ENCODE data around the gene APOE.

The APOE gene

DNA sequence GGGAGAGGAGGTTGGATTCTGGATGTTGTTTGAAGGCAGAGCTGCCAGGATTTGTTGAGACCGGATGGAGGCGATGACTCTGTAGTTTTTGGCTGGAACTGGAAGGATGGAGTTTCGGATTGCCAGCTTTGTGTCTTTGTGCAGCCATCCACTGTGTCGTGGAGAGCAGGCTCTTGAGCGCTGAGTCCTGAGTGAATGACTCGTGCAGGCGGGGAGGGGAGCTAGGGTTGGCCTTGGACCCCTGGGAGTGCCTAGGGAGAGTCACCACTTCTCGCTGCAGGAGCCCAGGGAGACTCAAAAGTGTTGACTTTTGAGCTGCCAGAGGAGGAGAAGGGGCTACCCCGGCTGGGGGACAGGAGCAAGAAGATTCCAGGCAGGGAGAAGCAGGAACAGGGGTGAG, 10.7 kb upstream of the APOE start:
- no peak for TF ChIP-seq ZNF8 (CRISPR knock-in tag; IDR thresholded peaks at IDR 0.05)

DNA sequence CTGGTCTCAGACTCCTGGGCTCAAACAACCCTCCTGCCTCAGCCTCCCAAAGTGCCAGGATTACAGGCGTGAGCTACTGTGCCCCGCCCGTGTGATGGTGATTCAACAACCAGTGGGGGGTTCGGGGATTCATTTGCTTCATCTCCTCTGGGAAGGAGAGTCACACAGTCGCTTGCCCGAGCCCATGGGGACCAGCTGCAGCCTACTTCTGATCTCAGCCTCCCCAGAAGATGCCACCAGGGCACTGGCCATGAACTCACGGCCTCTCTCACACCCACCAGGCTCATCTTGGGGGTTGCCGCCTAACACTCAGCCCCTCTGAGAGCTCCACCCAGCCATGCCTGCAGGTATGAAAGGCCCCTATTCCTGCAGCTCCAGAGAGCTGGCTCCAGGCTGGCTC, 7.8 kb upstream of the APOE start:
- no peak for TF ChIP-seq ZNF8 (CRISPR knock-in tag; IDR thresholded peaks at IDR 0.05)
- no peak for TF ChIP-seq ZFP30 (CRISPR knock-in tag; IDR thresholded peaks at IDR 0.05)
- ATAC-seq, result no peak

More for the DNA sequence above, 10.7 kb upstream of the APOE start:
- ATAC-seq, result no peak

DNA sequence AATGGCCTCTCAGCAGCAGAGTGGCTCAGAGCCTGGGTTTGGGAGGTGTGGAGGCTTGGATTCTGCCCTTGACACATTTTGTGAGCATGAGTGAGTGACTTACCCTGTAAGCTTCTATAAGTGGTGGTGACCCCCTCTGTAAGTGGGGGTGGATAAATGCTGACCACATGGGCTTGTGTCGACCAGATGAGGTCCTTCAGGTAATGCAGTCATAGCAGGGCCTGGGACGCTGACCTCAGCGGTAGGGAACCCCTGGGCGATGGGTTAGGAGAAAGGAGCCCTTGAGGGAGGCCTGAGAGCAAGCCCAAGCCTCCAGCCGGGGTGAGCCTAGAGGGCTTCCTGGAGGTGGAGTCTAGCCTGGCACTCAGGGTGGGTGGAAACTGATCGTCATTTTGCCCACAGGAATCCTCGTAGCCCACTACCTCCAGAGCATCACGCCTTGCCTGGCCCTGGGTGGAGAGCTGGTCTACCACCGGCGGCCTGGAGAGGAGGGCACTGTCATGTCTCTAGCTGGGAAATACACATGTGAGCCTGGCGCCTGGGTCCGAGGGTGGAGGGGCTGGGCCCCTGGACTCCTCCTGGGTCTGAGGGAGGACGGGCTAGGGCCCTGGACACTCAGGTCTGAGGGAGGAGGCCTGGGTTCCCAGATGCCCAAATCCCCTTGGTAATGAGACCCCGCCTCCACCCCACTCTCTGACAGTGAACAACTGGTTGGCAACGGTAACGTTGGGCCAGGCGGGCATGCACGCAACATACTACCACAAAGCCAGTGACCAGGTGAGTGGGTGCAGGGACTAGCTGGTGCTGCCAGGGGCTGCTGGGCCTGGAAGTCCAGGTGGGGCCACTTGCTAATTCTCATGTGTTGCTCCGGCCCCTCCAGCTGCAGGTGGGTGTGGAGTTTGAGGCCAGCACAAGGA, 5.0 kb upstream of the APOE start:
- ATAC-seq, result no peak
- no peak for TF ChIP-seq TCF4 (CRISPR knock-in tag; IDR thresholded peaks at IDR 0.05; ENCODE audit: borderline replicate concordance)
- no peak for TF ChIP-seq OSR1 (CRISPR knock-in tag; IDR thresholded peaks at IDR 0.05)
- TF ChIP-seq, protein P1, sequence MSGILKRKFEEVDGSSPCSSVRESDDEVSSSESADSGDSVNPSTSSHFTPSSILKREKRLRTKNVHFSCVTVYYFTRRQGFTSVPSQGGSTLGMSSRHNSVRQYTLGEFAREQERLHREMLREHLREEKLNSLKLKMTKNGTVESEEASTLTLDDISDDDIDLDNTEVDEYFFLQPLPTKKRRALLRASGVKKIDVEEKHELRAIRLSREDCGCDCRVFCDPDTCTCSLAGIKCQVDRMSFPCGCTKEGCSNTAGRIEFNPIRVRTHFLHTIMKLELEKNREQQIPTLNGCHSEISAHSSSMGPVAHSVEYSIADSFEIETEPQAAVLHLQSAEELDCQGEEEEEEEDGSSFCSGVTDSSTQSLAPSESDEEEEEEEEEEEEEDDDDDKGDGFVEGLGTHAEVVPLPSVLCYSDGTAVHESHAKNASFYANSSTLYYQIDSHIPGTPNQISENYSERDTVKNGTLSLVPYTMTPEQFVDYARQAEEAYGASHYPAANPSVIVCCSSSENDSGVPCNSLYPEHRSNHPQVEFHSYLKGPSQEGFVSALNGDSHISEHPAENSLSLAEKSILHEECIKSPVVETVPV (CRISPR knock-in tag; IDR thresholded peaks at IDR 0.05), result no peak
- TF ChIP-seq GLIS3 (CRISPR knock-in tag; IDR thresholded peaks at IDR 0.05), result no peak

DNA sequence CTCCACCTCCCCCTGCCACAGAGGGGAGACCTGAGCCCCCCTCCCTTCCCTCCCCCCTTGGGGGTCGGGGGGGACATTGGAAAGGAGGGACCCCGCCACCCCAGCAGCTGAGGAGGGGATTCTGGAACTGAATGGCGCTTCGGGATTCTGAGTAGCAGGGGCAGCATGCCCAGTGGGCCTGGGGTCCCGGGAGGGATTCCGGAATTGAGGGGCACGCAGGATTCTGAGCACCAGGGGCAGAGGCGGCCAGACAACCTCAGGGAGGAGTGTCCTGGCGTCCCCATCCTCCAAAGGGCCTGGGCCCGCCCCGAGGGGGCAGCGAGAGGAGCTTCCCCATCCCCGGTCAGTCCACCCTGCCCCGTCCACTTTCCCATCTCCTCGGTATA, 2.4 kb upstream of the APOE start:
- TF ChIP-seq, protein P2, sequence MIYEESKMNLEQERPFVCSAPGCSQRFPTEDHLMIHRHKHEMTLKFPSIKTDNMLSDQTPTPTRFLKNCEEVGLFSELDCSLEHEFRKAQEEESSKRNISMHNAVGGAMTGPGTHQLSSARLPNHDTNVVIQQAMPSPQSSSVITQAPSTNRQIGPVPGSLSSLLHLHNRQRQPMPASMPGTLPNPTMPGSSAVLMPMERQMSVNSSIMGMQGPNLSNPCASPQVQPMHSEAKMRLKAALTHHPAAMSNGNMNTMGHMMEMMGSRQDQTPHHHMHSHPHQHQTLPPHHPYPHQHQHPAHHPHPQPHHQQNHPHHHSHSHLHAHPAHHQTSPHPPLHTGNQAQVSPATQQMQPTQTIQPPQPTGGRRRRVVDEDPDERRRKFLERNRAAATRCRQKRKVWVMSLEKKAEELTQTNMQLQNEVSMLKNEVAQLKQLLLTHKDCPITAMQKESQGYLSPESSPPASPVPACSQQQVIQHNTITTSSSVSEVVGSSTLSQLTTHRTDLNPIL (CRISPR knock-in tag; IDR thresholded peaks at IDR 0.05; ENCODE audit: low read depth), result no peak
- TF ChIP-seq, protein P3, sequence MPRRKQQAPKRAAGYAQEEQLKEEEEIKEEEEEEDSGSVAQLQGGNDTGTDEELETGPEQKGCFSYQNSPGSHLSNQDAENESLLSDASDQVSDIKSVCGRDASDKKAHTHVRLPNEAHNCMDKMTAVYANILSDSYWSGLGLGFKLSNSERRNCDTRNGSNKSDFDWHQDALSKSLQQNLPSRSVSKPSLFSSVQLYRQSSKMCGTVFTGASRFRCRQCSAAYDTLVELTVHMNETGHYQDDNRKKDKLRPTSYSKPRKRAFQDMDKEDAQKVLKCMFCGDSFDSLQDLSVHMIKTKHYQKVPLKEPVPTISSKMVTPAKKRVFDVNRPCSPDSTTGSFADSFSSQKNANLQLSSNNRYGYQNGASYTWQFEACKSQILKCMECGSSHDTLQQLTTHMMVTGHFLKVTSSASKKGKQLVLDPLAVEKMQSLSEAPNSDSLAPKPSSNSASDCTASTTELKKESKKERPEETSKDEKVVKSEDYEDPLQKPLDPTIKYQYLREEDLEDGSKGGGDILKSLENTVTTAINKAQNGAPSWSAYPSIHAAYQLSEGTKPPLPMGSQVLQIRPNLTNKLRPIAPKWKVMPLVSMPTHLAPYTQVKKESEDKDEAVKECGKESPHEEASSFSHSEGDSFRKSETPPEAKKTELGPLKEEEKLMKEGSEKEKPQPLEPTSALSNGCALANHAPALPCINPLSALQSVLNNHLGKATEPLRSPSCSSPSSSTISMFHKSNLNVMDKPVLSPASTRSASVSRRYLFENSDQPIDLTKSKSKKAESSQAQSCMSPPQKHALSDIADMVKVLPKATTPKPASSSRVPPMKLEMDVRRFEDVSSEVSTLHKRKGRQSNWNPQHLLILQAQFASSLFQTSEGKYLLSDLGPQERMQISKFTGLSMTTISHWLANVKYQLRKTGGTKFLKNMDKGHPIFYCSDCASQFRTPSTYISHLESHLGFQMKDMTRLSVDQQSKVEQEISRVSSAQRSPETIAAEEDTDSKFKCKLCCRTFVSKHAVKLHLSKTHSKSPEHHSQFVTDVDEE (CRISPR knock-in tag; IDR thresholded peaks at IDR 0.05), result no peak
- TF ChIP-seq SNAI2 (CRISPR knock-in tag; IDR thresholded peaks at IDR 0.05) (no peak), ZNF8 (CRISPR knock-in tag; IDR thresholded peaks at IDR 0.05) (no peak), PPARA (CRISPR knock-in tag; IDR thresholded peaks at IDR 0.05; ENCODE audit: borderline replicate concordance) (no peak), ZC3H10 (CRISPR knock-in tag; IDR thresholded peaks at IDR 0.05) (no peak), ARNTL (CRISPR knock-in tag; IDR thresholded peaks at IDR 0.05; ENCODE audit: borderline replicate concordance, low read depth) (no peak), ISL1 (CRISPR knock-in tag; IDR thresholded peaks at IDR 0.05) (no peak), TCF4 (CRISPR knock-in tag; IDR thresholded peaks at IDR 0.05; ENCODE audit: borderline replicate concordance) (no peak), ZNF70 (CRISPR knock-in tag; IDR thresholded peaks at IDR 0.05) (no peak), OSR1 (CRISPR knock-in tag; IDR thresholded peaks at IDR 0.05) (no peak), BACH2 (CRISPR knock-in tag; IDR thresholded peaks at IDR 0.05; ENCODE audit: borderline replicate concordance) (no peak), TOX (CRISPR knock-in tag; IDR thresholded peaks at IDR 0.05; ENCODE audit: borderline replicate concordance) (no peak), GLIS3 (CRISPR knock-in tag; IDR thresholded peaks at IDR 0.05) (no peak), CSDC2 (CRISPR knock-in tag; IDR thresholded peaks at IDR 0.05) (no peak), RARB (CRISPR knock-in tag; IDR thresholded peaks at IDR 0.05) (no peak)
- no peak for ATAC-seq

DNA sequence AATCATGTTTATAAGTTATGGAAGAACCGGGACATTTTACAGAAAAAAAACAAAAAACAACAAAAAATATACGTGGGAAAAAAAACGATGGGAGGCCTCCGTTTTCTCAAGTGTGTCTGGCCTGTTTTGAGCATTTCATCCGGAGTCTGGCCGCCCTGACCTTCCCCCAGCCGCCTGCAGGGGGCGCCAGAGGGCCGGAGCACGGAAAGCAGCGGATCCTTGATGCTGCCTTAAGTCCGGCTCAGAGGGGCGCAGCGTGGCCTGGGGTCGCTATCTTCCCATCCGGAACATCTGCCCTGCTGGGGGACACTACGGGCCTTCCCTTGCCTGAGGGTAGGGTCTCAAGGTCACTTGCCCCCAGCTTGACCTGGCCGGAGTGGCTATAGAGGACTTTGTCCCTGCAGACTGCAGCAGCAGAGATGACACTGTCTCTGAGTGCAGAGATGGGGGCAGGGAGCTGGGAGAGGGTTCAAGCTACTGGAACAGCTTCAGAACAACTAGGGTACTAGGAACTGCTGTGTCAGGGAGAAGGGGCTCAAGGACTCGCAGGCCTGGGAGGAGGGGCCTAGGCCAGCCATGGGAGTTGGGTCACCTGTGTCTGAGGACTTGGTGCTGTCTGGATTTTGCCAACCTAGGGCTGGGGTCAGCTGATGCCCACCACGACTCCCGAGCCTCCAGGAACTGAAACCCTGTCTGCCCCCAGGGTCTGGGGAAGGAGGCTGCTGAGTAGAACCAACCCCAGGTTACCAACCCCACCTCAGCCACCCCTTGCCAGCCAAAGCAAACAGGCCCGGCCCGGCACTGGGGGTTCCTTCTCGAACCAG, 1.8 kb upstream of the APOE start:
- peak; percentile 78 for ATAC-seq

More for the DNA sequence above, 1.8 kb upstream of the APOE start:
- TF ChIP-seq, protein P2 (CRISPR knock-in tag; IDR thresholded peaks at IDR 0.05; ENCODE audit: low read depth), result no peak
- TF ChIP-seq GLIS3 (CRISPR knock-in tag; IDR thresholded peaks at IDR 0.05) (0 out of 2 replicates have a peak, but pooled peaks have one; percentile 19), PPARA (CRISPR knock-in tag; IDR thresholded peaks at IDR 0.05; ENCODE audit: borderline replicate concordance) (no peak), ZNF565 (CRISPR knock-in tag; conservative IDR thresholded peaks at IDR 0.05; ENCODE audit: low read depth) (no peak)
